Measurements from ENCODE around the gene NT5DC3. TPM values are rescaled to one million over a fixed set of nuclear protein-coding genes. Genes with fewer than 3 reads are reported as not detected.

NT5DC3 gene
- total RNA-seq, 1 donor from 2014 or later: 9.9 TPM

- no peak overlapping the region for H3K4me3 ChIP-seq (ENCODE audit: low read length in 3 of 3)
- no peaks in the 10 kb centered on the region for H3K36me3 ChIP-seq (ENCODE audit: control insufficient read depth in 3 of 3, insufficient read depth in 3 of 3, low read length in 3 of 3)
- no peaks in the 10 kb centered on the region for H3K9me3 ChIP-seq (ENCODE audit: control insufficient read depth in 3 of 3, low read length in 3 of 3)
- no peaks in the 10 kb centered on the region for H3K27me3 ChIP-seq (ENCODE audit: control insufficient read depth in 3 of 3, insufficient read depth in 3 of 3, low read length in 3 of 3)
- peaks cover 7 to 15% (median 8%) of the 10 kb centered on the region in 3 donors for H3K4me1 ChIP-seq (ENCODE audit: control insufficient read depth in 3 of 3, insufficient read depth in 3 of 3, low read length in 3 of 3)
- no peak overlapping the region for H3K9ac ChIP-seq (ENCODE audit: low read depth in 1 of 3, low read length in 3 of 3)
- no peak overlapping the region for H3K27ac ChIP-seq (ENCODE audit: low read depth, low read length)
Measured at GRCh38 chr12:103757248-103757647, 83.8 kb downstream of the NT5DC3 start.

DNA sequence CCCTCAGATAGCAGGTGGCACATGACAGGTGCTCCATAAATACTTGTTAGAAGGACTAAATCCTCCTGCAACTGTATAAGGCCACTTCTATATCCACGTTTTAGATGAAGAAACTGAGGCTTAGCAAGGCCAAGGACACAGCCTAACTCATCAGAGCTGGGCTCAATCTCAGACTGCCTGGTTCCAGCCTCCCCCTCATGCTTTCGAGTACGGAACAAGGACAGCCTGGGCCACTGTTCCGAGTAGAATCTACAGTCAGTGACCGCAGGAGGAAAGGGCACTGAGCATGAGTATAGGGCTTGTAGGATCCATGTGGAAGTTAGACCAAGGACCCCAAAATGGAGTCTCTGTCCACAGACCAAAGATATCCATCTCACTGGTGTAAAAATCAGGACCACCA is 84.6 kb downstream of the NT5DC3 start:
- Histone ChIP-seq H3K27ac (ENCODE audit: low read depth, low read length) (no peak overlapping the region), H3K9ac (ENCODE audit: low read depth in 1 of 3, low read length in 3 of 3) (no peak overlapping the region), H3K27me3 (ENCODE audit: control insufficient read depth in 3 of 3, insufficient read depth in 3 of 3, low read length in 3 of 3) (peaks cover 0 to under 1% (median 0%) of the 10 kb centered on the region in 3 donors), H3K9me3 (ENCODE audit: control insufficient read depth in 3 of 3, low read length in 3 of 3) (no peaks in the 10 kb centered on the region), H3K4me1 (ENCODE audit: control insufficient read depth in 3 of 3, insufficient read depth in 3 of 3, low read length in 3 of 3) (peaks cover 7 to 15% (median 8%) of the 10 kb centered on the region in 3 donors), H3K36me3 (ENCODE audit: control insufficient read depth in 3 of 3, insufficient read depth in 3 of 3, low read length in 3 of 3) (no peaks in the 10 kb centered on the region), H3K4me3 (ENCODE audit: low read length in 3 of 3) (no peak overlapping the region)

- Histone ChIP-seq H3K27me3 (ENCODE audit: control insufficient read depth in 3 of 3, insufficient read depth in 3 of 3, low read length in 3 of 3) (peaks cover 0 to 3% (median 3%) of the 10 kb centered on the region in 3 donors), H3K4me3 (ENCODE audit: low read length in 3 of 3) (no peak overlapping the region), H3K36me3 (ENCODE audit: control insufficient read depth in 3 of 3, insufficient read depth in 3 of 3, low read length in 3 of 3) (no peaks in the 10 kb centered on the region), H3K9ac (ENCODE audit: low read depth in 1 of 3, low read length in 3 of 3) (no peak overlapping the region), H3K27ac (ENCODE audit: low read depth, low read length) (no peak overlapping the region), H3K4me1 (ENCODE audit: control insufficient read depth in 3 of 3, insufficient read depth in 3 of 3, low read length in 3 of 3) (peaks cover 7 to 15% (median 8%) of the 10 kb centered on the region in 3 donors), H3K9me3 (ENCODE audit: control insufficient read depth in 3 of 3, low read length in 3 of 3) (no peaks in the 10 kb centered on the region)
Measured at GRCh38 chr12:103755425-103755824, 85.6 kb downstream of the NT5DC3 start.

GRCh38 chr12:103751600-103751999 is 89.4 kb downstream of the NT5DC3 start:
- Histone ChIP-seq H3K9ac (ENCODE audit: low read depth in 1 of 3, low read length in 3 of 3) (no peak overlapping the region), H3K4me3 (ENCODE audit: low read length in 3 of 3) (no peak overlapping the region), H3K9me3 (ENCODE audit: control insufficient read depth in 3 of 3, low read length in 3 of 3) (no peaks in the 10 kb centered on the region), H3K27ac (ENCODE audit: low read depth, low read length) (no peak overlapping the region), H3K27me3 (ENCODE audit: control insufficient read depth in 3 of 3, insufficient read depth in 3 of 3, low read length in 3 of 3) (peaks cover 0 to 3% (median 3%) of the 10 kb centered on the region in 3 donors), H3K4me1 (ENCODE audit: control insufficient read depth in 3 of 3, insufficient read depth in 3 of 3, low read length in 3 of 3) (no peaks in the 10 kb centered on the region), H3K36me3 (ENCODE audit: control insufficient read depth in 3 of 3, insufficient read depth in 3 of 3, low read length in 3 of 3) (no peaks in the 10 kb centered on the region)

DNA sequence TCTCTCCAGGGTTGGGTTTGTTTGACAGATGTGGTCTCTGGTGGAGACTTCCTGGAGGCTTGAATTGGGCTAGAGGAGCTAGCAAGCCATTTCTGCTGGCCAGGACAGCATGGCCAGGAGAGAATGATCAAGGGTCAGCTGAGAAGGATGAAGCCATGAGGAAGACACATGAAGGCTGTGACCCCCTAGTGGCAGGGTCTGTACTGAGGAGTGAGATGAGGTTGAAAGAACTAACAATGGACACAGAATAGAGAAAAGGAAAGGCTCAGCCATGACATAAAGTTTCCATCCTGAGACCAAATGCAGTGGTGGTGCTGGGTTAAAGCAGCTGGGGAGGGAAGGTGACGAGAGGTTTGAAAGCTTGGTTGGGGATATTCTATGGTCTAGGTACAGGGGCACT is 89.9 kb downstream of the NT5DC3 start:
- no peaks in the 10 kb centered on the region for H3K4me1 ChIP-seq (ENCODE audit: control insufficient read depth in 3 of 3, insufficient read depth in 3 of 3, low read length in 3 of 3)
- H3K27ac ChIP-seq (ENCODE audit: low read depth, low read length): no peak overlapping the region
- H3K36me3 ChIP-seq (ENCODE audit: control insufficient read depth in 3 of 3, insufficient read depth in 3 of 3, low read length in 3 of 3): no peaks in the 10 kb centered on the region
- H3K4me3 ChIP-seq (ENCODE audit: low read length in 3 of 3): no peak overlapping the region
- H3K9me3 ChIP-seq (ENCODE audit: control insufficient read depth in 3 of 3, low read length in 3 of 3): no peaks in the 10 kb centered on the region
- H3K27me3 ChIP-seq (ENCODE audit: control insufficient read depth in 3 of 3, insufficient read depth in 3 of 3, low read length in 3 of 3): peaks cover 0 to 3% (median 3%) of the 10 kb centered on the region in 3 donors
- H3K9ac ChIP-seq (ENCODE audit: low read depth in 1 of 3, low read length in 3 of 3): no peak overlapping the region

DNA sequence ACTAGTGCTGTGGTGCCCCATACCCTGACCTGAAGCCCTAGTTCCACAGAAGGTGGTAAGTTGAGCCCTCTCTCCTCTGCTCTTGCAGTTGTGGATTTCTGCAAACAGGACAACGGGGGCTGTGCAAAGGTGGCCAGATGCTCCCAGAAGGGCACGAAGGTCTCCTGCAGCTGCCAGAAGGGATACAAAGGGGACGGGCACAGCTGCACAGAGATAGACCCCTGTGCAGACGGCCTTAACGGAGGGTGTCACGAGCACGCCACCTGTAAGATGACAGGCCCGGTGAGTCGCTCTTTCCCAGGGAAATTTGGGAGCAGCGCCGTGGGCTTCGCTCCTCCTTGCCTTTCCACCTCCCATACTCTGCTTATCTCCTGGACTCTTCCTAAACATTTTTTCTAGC is 92.2 kb downstream of the NT5DC3 start:
- no peaks in the 10 kb centered on the region for H3K9me3 ChIP-seq (ENCODE audit: control insufficient read depth in 3 of 3, low read length in 3 of 3)
- H3K27me3 ChIP-seq (ENCODE audit: control insufficient read depth in 3 of 3, insufficient read depth in 3 of 3, low read length in 3 of 3): peaks cover 0 to 3% (median 3%) of the 10 kb centered on the region in 3 donors
- H3K4me1 ChIP-seq (ENCODE audit: control insufficient read depth in 3 of 3, insufficient read depth in 3 of 3, low read length in 3 of 3): no peaks in the 10 kb centered on the region
- no peak overlapping the region for H3K9ac ChIP-seq (ENCODE audit: low read depth in 1 of 3, low read length in 3 of 3)
- H3K36me3 ChIP-seq (ENCODE audit: control insufficient read depth in 3 of 3, insufficient read depth in 3 of 3, low read length in 3 of 3): no peaks in the 10 kb centered on the region
- no peak overlapping the region for H3K4me3 ChIP-seq (ENCODE audit: low read length in 3 of 3)
- no peak overlapping the region for H3K27ac ChIP-seq (ENCODE audit: low read depth, low read length)

DNA sequence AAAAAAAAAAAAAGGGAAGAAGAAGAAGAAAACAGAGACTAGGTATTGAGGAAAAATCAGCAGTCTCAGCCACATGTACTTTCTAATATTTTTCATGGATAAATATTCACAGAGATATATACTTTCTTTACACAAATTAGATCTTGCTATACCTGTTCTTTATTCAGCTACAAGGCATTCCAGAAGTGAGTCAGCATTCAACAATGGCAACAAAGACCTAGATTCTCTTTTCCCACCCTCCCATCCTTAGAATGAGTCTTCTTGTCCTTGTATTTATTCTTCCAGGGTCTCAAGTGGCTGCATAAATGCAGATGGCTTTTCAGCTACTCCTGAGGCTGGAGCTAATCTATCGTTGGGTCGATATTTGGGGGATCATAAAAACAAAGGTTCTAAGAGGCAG is 93.0 kb downstream of the NT5DC3 start:
- H3K36me3 ChIP-seq (ENCODE audit: control insufficient read depth in 3 of 3, insufficient read depth in 3 of 3, low read length in 3 of 3): no peaks in the 10 kb centered on the region
- no peak overlapping the region for H3K27ac ChIP-seq (ENCODE audit: low read depth, low read length)
- no peaks in the 10 kb centered on the region for H3K4me1 ChIP-seq (ENCODE audit: control insufficient read depth in 3 of 3, insufficient read depth in 3 of 3, low read length in 3 of 3)
- H3K27me3 ChIP-seq (ENCODE audit: control insufficient read depth in 3 of 3, insufficient read depth in 3 of 3, low read length in 3 of 3): peaks cover 0 to 3% (median 3%) of the 10 kb centered on the region in 3 donors
- H3K4me3 ChIP-seq (ENCODE audit: low read length in 3 of 3): no peak overlapping the region
- H3K9me3 ChIP-seq (ENCODE audit: control insufficient read depth in 3 of 3, low read length in 3 of 3): no peaks in the 10 kb centered on the region
- H3K9ac ChIP-seq (ENCODE audit: low read depth in 1 of 3, low read length in 3 of 3): no peak overlapping the region

DNA sequence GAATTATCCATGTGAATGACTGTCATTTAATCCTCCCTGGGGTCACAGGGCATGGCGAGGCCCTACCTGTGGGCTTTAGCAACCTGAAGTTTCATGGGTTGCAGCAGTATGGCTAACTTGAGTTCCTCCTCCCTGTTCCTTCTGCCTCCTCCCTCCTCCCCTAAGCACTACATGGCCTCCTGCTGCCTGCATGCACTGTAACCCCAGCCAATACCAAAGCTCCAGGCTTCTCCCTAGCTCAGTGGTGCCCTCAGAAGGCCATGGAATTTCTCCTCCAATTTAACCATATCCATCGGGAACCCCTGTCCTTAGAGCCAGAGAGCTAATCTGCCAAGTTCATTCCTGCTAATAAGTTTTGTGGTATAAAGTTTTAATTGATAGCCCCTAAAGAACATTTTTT is 95.1 kb downstream of the NT5DC3 start:
- Histone ChIP-seq H3K4me1 (ENCODE audit: control insufficient read depth in 3 of 3, insufficient read depth in 3 of 3, low read length in 3 of 3) (no peaks in the 10 kb centered on the region), H3K4me3 (ENCODE audit: low read length in 3 of 3) (no peak overlapping the region), H3K9ac (ENCODE audit: low read depth in 1 of 3, low read length in 3 of 3) (no peak overlapping the region), H3K27ac (ENCODE audit: low read depth, low read length) (no peak overlapping the region), H3K36me3 (ENCODE audit: control insufficient read depth in 3 of 3, insufficient read depth in 3 of 3, low read length in 3 of 3) (no peaks in the 10 kb centered on the region), H3K27me3 (ENCODE audit: control insufficient read depth in 3 of 3, insufficient read depth in 3 of 3, low read length in 3 of 3) (no peaks in the 10 kb centered on the region), H3K9me3 (ENCODE audit: control insufficient read depth in 3 of 3, low read length in 3 of 3) (no peaks in the 10 kb centered on the region)

GRCh38 chr12:103743788-103744187 is 97.2 kb downstream of the NT5DC3 start:
- no peak overlapping the region for H3K27ac ChIP-seq (ENCODE audit: low read depth, low read length)
- no peaks in the 10 kb centered on the region for H3K9me3 ChIP-seq (ENCODE audit: control insufficient read depth in 3 of 3, low read length in 3 of 3)

GRCh38 chr12:103742349-103742932 is 98.6 kb downstream of the NT5DC3 start:
- H3K4me3 ChIP-seq (ENCODE audit: low read length in 3 of 3): no peak overlapping the region
- H3K27ac ChIP-seq (ENCODE audit: low read depth, low read length): no peak overlapping the region

More at GRCh38 chr12:103743788-103744187, 97.2 kb downstream of the NT5DC3 start:
- no peak overlapping the region for H3K9ac ChIP-seq (ENCODE audit: low read depth in 1 of 3, low read length in 3 of 3)
- no peaks in the 10 kb centered on the region for H3K4me1 ChIP-seq (ENCODE audit: control insufficient read depth in 3 of 3, insufficient read depth in 3 of 3, low read length in 3 of 3)
- H3K4me3 ChIP-seq (ENCODE audit: low read length in 3 of 3): no peak overlapping the region
- no peaks in the 10 kb centered on the region for H3K36me3 ChIP-seq (ENCODE audit: control insufficient read depth in 3 of 3, insufficient read depth in 3 of 3, low read length in 3 of 3)
- H3K27me3 ChIP-seq (ENCODE audit: control insufficient read depth in 3 of 3, insufficient read depth in 3 of 3, low read length in 3 of 3): no peaks in the 10 kb centered on the region

More at GRCh38 chr12:103742349-103742932, 98.6 kb downstream of the NT5DC3 start:
- no peaks in the 10 kb centered on the region for H3K27me3 ChIP-seq (ENCODE audit: control insufficient read depth in 3 of 3, insufficient read depth in 3 of 3, low read length in 3 of 3)
- H3K9ac ChIP-seq (ENCODE audit: low read depth in 1 of 3, low read length in 3 of 3): no peak overlapping the region
- no peaks in the 10 kb centered on the region for H3K9me3 ChIP-seq (ENCODE audit: control insufficient read depth in 3 of 3, low read length in 3 of 3)
- no peaks in the 10 kb centered on the region for H3K4me1 ChIP-seq (ENCODE audit: control insufficient read depth in 3 of 3, insufficient read depth in 3 of 3, low read length in 3 of 3)
- no peaks in the 10 kb centered on the region for H3K36me3 ChIP-seq (ENCODE audit: control insufficient read depth in 3 of 3, insufficient read depth in 3 of 3, low read length in 3 of 3)
